NCI-H460 (cell line): ENCODE data around the gene P2RY6. TPM values are rescaled to one million over a fixed set of nuclear protein-coding genes. Genes with fewer than 3 reads are reported as not detected.
"Not testable (repeated sequence)": the region's sequence is repeated elsewhere in the genome, so short reads cannot be mapped to it uniquely, and the experiment has no call there.

Experiments
- DNase-seq: peaks from one replicate; pipeline ENCODE4 v3.0.0-alpha.2; 2016; ENCODE audit warnings: low read depth; ENCODE audit errors: extremely low read depth
- total RNA-seq: library from RNA; depleted of rRNA; stranded (reverse); fragments of >200 nt; shearing (Covaris generic); gene quantifications from 2 replicates; pipeline ENCODE4 v1.2.3, GENCODE V29; 2014

P2RY6 gene
- total RNA-seq, 1 experiment from 2014 or later, result not detected

DNA sequence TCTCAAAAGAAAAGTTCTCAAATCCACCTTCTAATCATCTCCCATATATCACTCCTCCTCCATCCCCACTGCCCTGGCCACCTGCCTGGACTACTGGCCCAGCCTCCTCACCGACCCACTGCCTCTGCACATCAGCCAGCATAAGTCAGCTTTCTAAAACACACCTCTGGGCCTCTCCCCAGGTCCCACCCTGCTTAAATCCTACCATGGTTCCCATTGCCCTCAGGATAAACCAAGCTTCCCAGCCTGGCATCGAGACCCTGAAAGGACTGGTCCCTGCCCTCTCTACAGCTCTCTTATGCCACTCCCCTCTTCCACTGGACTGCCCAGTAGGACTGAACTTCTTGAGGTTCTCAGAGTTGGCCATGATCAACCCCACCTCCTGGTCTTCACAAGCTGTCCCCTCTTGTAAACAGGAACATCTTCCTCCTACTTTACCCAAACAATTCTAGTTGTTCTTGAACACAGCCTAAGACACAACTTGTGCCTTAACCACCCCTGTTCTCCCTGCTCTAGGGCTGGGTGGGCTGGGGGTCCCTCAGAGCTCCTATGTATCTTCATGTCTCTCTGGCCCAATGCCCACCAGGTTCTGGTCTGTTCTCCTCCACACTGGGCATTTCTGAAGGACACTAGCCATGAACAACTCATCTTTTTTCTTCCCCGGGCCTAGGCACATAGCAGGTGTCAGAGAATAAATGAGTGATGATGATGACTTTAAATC lies 12.6 kb upstream of the P2RY6 start:
- DNase-seq, result no peak

- DNase-seq, result no peak
Observed at GRCh38 chr11:73260127-73260457, 12.0 kb upstream of the P2RY6 start.

GRCh38 chr11:73262851-73263495 lies 9.2 kb upstream of the P2RY6 start:
- DNase-seq, result no peak

GRCh38 chr11:73263640-73264039 lies 8.5 kb upstream of the P2RY6 start:
- no peak for DNase-seq

- no peak for DNase-seq
Observed at GRCh38 chr11:73265278-73265810, 6.8 kb upstream of the P2RY6 start.

DNA sequence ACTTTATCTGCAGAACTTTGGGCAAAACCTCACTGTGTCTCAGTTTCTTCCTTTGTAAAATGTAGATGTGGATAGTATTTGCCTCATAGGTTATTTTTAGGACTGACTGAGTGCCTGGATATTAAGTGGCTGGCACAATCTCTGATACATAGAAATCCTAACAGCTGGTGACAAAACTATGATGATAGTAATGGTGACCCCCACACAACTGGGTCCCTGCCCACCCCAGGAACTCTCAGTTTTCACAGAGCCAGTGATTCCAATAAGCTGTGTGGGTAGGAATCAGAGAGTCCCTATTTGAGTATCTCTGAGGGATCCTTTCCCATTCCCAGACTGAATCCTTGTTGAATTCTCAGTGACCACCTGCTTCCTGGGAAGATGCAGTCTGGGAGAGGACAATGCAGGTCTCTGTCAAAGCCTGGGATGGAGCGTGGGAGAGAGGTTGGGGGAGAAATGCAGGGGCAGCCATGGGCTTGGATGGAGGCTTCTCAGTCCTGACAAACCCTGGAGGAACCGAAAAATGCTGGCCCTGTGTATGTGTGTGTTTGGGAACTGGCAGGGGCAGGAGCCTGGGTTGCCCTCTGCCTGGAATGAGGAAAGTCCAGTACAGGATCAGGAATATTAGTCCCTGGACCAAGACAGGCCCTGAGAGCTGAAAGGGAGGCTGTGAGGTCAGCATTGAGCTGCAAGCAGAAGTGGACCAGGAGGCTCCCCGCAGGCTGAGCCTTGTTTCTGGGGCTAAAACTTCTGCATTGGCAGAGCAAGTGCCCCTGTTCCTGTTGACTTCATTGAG lies 6.1 kb upstream of the P2RY6 start:
- no peak for DNase-seq

DNA sequence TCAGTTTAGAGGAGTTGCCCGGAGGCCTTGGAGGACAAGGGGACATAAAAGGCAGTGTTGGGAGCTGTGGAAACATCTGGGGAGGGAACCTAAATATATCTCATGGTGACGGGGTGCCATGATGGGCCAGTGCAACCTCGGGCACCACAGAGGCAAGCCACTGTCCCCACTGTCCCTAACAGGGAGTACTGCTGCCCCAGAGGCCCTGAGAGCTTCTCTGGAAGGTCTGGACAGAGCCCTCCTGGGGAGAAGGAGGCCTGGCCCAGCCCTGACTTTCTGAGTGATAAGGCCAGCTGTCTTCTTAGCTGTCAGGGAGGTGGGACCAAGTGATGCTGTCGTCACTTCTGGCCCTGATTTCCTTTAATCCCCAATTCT lies 5.5 kb upstream of the P2RY6 start:
- DNase-seq, result no peak

DNA sequence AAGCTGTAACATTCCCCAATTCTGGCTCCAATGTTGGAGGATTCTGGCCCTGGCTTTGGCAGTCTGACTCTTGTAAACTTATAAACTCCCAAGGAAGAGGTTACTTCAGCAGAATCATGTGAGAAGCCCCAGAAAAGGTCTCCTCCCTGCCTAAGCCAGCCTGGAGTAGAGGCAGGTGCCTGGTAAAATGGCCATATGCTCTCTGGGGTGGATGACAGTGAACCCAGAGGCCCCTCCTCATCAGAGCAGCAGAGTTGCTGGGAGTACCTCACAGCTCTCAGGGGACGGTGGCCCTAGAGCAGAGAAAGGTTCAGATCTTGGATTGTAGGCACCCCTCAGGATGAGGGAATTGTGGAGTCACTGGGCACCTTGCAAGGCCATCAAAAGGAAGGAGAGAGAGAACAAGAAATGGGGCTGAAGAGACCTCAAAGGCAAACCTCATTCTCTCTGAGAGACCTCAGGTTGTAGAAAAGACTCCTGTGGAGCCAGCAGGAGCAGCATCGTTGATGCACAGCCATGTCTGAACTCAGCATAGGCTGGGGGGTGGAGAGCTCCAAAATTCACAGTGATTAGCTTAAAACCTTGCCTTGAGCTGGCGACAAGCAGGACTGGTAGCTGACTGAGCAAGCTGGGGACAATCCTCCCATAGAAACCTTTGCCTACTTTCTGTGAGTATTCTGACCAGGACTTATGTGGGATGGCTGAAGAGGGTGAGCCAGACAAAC lies 4.9 kb upstream of the P2RY6 start:
- no peak for DNase-seq

DNA sequence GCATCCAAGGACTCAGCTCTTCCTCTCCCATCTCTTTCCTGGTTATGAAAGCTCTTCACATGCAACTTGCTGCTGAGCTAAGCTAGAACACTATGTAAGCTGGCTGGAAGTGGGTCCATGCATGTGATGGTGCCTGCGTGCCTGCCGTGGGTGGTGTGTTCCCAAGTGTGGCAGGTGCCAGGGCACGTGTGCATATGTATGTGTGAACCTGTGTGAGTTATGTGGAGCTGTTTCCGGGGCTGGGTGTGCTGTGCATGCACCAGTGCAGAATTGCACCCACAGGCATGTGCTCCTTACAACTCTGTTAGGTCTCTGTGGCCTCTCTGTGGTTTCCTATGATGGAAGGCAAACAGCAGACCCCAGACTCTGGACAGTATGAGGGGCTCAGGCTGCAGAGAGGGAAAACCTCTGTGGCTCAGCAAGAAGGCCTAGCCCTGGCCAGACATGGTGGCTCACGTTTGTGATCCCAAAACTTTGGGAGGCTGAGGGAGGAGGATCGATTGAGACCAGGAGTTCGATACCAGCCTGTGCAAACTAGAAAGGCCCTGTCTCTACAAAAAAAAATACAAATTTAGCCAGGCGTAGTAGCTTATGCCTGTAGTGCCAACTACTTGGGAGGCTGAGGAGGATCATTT lies 4.1 kb upstream of the P2RY6 start:
- no peak for DNase-seq

DNA sequence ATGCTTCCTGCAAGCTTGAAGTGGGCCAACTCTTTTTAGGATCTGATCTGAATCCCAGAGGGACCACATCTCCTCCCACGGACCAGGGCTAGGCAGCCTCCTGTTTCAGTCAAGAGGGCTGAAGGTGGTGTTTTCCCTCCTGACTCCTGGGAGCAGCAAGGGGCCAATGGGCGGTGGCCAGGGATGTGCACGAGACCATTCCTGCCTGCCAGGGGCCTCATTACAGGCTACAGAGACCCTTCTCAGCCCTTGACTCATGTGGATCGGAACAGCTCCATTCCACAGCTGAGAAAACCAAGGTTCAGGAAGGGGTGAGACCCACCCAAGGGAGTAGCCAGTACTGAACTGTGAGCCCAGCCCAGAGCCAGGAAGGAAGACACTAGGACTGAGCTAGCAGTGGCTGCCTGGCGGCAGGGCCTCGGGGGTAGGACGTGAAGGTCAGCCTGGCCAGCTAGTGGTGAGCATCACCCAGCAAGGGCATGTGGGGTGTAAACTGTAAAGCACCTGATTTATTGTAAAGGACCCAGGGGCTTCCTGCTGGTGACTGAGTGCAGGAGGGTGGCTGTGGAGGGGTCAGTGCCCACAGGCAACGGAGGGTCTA lies 3.4 kb upstream of the P2RY6 start:
- DNase-seq, result no peak

DNA sequence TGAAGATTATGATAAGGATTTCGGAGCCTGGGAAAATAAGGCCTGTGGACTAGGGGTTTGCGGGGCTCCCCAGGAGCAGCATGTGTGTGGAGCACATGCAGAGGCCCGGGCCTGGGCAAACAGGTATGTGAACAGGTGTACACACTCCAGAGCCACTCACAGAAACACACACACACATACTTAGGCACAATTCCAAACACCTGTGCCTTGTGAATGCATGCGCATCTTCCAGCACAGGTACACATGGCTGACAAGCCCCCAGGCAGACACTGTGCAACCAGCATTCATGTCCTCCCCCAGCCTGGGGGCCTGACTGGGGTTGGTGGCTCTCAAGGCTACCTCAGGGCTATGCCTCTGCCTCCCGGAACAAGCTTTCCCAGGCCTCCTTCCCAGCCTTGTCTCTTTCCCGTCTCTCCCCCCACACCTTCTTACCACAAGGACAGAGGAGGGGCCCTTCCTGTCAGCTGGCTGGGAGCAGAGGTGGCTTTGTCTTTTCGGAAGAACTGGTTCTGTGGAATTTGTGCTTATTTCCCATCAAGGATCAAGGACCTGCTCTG lies 2.6 kb upstream of the P2RY6 start:
- DNase-seq, result no peak

DNA sequence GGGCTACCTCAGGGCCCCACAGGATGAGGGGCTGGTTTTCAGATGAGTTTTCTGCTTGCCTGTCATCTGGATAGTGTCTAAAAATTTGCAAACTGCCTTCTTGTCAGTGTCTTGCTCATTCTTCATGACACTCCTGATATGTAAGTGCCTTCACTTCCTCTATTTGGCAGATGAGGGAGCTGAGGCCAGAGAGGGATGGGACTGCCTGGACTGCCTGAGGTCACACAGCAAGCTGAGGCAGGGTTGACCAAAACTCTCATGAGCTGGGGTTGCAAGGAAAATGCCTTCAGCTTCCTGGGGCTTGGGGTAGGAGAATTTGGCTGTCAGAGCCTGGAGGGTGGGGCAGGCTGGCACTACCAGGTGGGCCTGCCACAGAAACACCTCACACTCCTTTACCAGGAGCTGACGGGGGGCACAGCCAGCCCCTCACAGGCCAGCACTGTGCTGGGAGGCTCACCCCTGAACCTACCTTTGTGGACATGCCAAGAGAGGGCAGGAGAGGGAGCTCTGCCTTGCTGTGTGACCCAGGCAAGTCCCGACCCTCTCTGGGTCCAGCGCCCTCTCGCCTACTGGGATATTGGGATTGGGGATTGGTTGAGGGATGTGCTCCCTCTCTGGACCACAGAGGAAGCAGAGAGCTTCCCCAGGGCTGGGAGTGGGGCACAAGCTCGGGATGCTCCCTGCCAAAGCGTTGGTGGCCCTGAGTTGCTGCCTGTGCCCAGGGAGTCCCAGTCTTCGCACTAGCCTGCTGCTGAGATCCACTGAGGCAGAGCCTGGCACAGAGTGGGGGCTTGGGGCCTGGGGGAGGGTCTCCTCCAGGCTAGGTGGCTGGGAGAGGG lies 1.9 kb upstream of the P2RY6 start:
- DNase-seq, result no peak

GRCh38 chr11:73270855-73271477 lies 1.2 kb upstream of the P2RY6 start:
- DNase-seq, result no peak

DNA sequence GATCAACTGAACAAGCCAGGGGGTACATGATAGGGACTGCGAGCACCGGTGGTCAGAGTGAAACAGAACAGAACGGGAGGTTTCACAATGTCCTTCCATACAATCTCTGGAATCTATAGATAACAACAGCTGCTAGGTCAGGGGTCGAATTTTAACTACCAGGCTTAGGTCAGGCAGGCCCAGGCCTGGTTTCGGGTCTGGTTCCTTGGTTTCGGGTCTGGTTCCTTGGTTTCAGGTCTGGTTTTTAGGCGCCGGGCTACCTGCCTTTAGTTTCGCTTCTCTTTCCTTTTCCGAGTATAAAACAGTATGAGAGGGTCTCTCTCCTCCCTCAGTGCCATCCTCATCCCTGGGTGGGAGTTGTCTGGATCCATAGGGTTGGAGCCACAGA lies 666 bp upstream of the P2RY6 start:
- not testable (repeated sequence) for DNase-seq

- no peak for DNase-seq
Observed at GRCh38 chr11:73272680-73273038, 521 bp downstream of the P2RY6 start.

- DNase-seq, result no peak
Observed at GRCh38 chr11:73273222-73273895, 1.2 kb downstream of the P2RY6 start.

DNA sequence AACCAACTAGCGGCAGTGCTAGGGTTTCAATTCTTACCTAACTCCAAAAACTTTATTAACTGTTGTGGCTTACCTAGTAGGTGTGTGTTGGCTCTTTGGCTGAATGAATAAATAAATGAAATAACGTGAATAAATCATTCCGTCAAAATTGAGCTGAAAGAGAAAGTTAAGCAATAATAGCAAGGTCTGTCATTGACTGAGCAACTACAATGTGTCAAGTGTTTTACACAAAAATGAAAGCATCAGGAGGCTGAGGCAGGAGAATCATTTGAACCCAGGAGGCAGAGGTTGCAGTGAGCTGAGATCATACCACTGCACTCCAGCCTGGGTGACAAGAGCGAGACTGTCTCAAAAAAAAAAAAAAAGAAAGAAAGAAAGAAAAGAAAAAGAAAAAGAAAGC lies 2.1 kb downstream of the P2RY6 start:
- DNase-seq, result not testable (repeated sequence)
